Testis (tissue), 3 donors: ENCODE results near the gene DLG2. TPM values are rescaled to one million over a fixed set of nuclear protein-coding genes. Genes with fewer than 3 reads are reported as not detected.
"Not testable (repeated sequence)": the region's sequence is repeated elsewhere in the genome, so short reads cannot be mapped to it uniquely, and the experiment has no call there.

Experiments used
- DNase-seq: peaks from one replicate; pipeline ENCODE4 v3.0.0-alpha.2; 2019
- H3K27ac ChIP-seq, 2 donors: fragments of 200-600 bp; sonication (generic); one replicate each; pipeline ENCODE4 v1.5.1; 2019
- H3K27me3 ChIP-seq: fragments of 200-600 bp; sonication (generic); one replicate; pipeline ENCODE4 v1.5.1; 2019
- H3K36me3 ChIP-seq: fragments of 200-600 bp; sonication (generic); one replicate; pipeline ENCODE4 v1.5.1; 2017; ENCODE audit warnings: low read depth; ENCODE audit errors: missing control alignments
- H3K4me1 ChIP-seq: fragments of 200-600 bp; sonication (generic); one replicate; pipeline ENCODE4 v1.5.1; 2019
- H3K4me3 ChIP-seq, 2 donors: fragments of 200-600 bp; sonication (generic); one replicate each; pipeline ENCODE4 v1.5.1; 2017 to 2019
- H3K9me3 ChIP-seq: fragments of 200-600 bp; sonication (generic); one replicate; pipeline ENCODE4 v1.5.1; 2017
- CTCF ChIP-seq, 3 experiments: fragments of 450-650 bp in 2 of 3; fragments of 200-600 bp in 1 of 3; sonication (generic) in 1 of 3; IDR thresholded peaks; one replicate each; pipeline ENCODE4 v1.5.1; 2016 to 2019; ENCODE audit warnings: antibody characterized with exemption in 3 of 3, mild to moderate bottlenecking in 2 of 3, moderate library complexity in 1 of 3
- POLR2A ChIP-seq: fragments of 450-650 bp; IDR thresholded peaks from one replicate; pipeline ENCODE4 v1.6.1; 2017; ENCODE audit warnings: antibody characterized with exemption, mild to moderate bottlenecking, moderate library complexity
- WGBS, 2 donors: methylation state at CpG; one replicate each; pipeline ENCODE4 v1.1.5; 2018; 5-methylcytosine and 5-hydroxymethylcytosine counted together
- intact Hi-C: fragments of 100-400 bp; cut with DNase I; formaldehyde crosslinking; loops from one replicate; pipeline ENCODE4 v1.15.1; 2023; ENCODE audit warnings: low total_unique reads
- polyA plus RNA-seq: library from polyadenylated mRNA; stranded (reverse); fragments of 350-450 nt; fragmentation: Illumina TruSeq; extraction: RNeasy Lipid Tissue Mini Kit (QIAGEN cat#74804); gene quantifications from one replicate; pipeline ENCODE4 v1.2.3, GENCODE V29; 2014; ENCODE audit warnings: low read depth, low replicate concordance; ENCODE audit not compliant: insufficient read depth
- total RNA-seq, 2 donors: library from RNA; depleted of rRNA; stranded (reverse); fragments of >200 nt; gene quantifications; one replicate each; pipeline ENCODE4 v1.2.3, GENCODE V29; 2016

The DLG2 gene
- total and polyA plus RNA-seq, 3 donors from 2014 or later, result 13.8 to 23.0 (median 14.1) TPM

DNA sequence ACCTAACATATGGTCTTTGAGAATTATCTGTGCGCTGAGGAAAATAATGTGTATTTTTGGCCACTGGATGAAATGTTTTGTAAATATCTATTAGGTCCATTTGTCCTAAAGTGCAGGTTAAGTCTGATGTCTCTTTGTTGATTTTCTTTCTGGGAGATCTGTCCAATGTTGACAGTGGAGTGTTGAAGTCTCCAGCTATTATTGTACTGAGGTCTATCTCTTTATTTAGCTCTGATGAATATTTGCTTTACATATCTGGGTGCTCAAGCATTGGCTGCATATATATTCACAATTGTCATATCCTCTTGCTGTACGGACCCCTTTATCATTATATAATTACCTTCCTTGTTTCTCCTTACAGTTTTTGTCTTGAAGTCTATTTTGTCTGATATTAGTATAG lies 833.8 kb downstream of the DLG2 start:
- H3K4me1 ChIP-seq, result no peaks in the 10 kb centered on the region
- no peak for DNase-seq
- H3K9me3 ChIP-seq, result no peaks in the 10 kb centered on the region
- H3K4me3 ChIP-seq, result no peak overlapping the region
- intact Hi-C loops, result no loop called here
- H3K36me3 ChIP-seq, result no peaks in the 10 kb centered on the region
- TF ChIP-seq POLR2A (no peak), CTCF (IDR thresholded peaks at IDR 0.05) (no peak)
- H3K27ac ChIP-seq, result no peak overlapping the region
- WGBS, 2 donors, result 90 to 91% methylated on average over 2 of the region's 2 CpGs
- no peaks in the 10 kb centered on the region for H3K27me3 ChIP-seq

GRCh38 chr11:84790849-84791427 lies 836.2 kb downstream of the DLG2 start:
- Histone ChIP-seq H3K4me3 (no peak overlapping the region), H3K27me3 (no peaks in the 10 kb centered on the region), H3K4me1 (no peaks in the 10 kb centered on the region), H3K9me3 (no peaks in the 10 kb centered on the region), H3K27ac (no peak overlapping the region), H3K36me3 (no peaks in the 10 kb centered on the region)
- 55 to 65% methylated on average over 4 of the region's 4 CpGs for WGBS, 2 donors
- DNase-seq, result no peak
- intact Hi-C loops, result no loop called here
- no peak for TF ChIP-seq CTCF (IDR thresholded peaks at IDR 0.05)
- no peak for TF ChIP-seq POLR2A

DNA sequence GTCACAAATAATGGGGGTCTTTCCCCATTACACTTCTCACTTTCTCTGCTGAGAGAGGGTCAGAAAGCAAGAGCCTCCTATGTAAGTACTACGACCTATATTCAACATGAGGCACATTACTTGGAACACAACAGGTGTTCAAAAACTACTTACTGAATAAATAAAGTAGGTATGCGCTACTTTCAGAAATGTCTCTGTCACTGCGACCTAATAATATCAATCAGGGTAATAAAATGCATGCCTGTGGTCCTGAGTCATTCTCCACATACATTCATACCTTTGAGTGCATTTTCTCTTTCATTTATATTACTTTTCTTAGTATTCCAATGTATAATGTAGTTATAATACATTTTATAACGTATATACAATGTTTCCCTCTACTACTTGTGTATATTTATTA lies 838.9 kb downstream of the DLG2 start:
- TF ChIP-seq POLR2A (no peak), CTCF (IDR thresholded peaks at IDR 0.05) (no peak)
- H3K9me3 ChIP-seq, result no peaks in the 10 kb centered on the region
- no peaks in the 10 kb centered on the region for H3K36me3 ChIP-seq
- no peaks in the 10 kb centered on the region for H3K4me1 ChIP-seq
- DNase-seq, result no peak
- H3K27ac ChIP-seq, result no peak overlapping the region
- 89 to 92% methylated on average over 4 of the region's 4 CpGs for WGBS, 2 donors
- no peak overlapping the region for H3K4me3 ChIP-seq
- no peaks in the 10 kb centered on the region for H3K27me3 ChIP-seq
- intact Hi-C loops, result no loop called here

GRCh38 chr11:84784158-84784557 lies 843.0 kb downstream of the DLG2 start:
- H3K27me3 ChIP-seq, H3K4me1 ChIP-seq, H3K36me3 ChIP-seq, H3K9me3 ChIP-seq, H3K4me3 ChIP-seq, H3K27ac ChIP-seq, intact Hi-C loops, DNase-seq: not testable (repeated sequence)
- WGBS, 2 donors, result 92 to 98% methylated on average over 4 of the region's 4 CpGs

DNA sequence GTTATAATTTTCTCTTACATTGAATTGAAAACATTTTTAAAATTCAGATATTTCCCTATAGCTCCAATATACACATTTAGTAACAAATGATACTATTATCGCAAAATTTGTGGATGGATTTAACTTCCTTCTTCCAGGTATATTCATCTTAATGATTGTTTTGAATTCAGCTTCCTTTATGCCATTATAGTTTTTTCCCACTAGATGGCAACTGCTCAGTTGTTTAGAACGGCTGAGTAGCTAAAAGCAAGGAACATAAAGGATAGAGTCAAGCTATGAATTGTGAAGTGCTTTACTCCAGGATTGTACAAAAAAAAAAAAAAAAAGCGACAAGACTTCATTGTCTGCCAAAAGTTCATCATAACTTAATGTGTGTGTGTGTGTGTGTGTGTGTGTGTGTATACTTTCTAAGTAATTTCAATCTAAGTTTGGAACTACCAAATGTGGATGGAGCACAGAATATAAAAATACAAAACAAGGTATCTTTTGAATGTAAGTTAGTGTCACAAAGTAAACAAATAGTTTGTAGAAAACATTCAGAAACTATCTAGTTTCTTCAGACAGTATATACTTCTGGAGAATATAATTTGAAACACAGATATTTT lies 846.4 kb downstream of the DLG2 start:
- peak in 2 of 3 experiments; percentile 18 to 38 for TF ChIP-seq CTCF (IDR thresholded peaks at IDR 0.05)
- no peak for TF ChIP-seq POLR2A
- 36 to 40% methylated on average over 3 of the region's 3 CpGs for WGBS, 2 donors
- Histone ChIP-seq H3K4me3 (no peak overlapping the region), H3K36me3 (no peaks in the 10 kb centered on the region), H3K27me3 (no peaks in the 10 kb centered on the region), H3K9me3 (no peaks in the 10 kb centered on the region), H3K4me1 (no peaks in the 10 kb centered on the region), H3K27ac (no peak overlapping the region)
- intact Hi-C loops, result no loop called here
- DNase-seq, result no peak
